ENCODE data around the gene ZFAND4.
"Not testable (repeated sequence)": the region's sequence is repeated elsewhere in the genome, so short reads cannot be mapped to it uniquely, and the experiment has no call there.

ZFAND4 gene

DNA sequence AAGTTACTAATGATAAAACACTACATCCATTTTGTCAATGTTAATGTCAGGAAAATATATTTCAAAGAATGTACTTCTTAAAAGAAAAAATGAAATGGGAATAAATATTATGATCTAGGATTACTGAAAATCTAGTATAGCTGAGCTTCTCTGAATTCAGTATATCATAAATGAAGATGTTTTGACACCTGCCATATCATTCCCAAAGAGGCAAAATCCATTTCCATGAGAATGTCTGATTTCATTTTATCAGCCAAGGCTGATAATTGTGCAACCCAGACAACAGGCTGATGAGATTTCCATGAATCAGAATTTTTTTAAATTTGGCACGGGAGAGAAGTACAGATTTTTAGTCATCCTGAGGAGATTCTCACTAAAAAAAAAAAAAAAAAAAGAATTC is 32.5 kb downstream of the ZFAND4 start:
- no peak for DNase-seq

GRCh38 chr10:45627412-45628048 is 45.0 kb downstream of the ZFAND4 start:
- DNase-seq = no peak

GRCh38 chr10:45625879-45626278 is 46.7 kb downstream of the ZFAND4 start:
- DNase-seq = no peak

DNA sequence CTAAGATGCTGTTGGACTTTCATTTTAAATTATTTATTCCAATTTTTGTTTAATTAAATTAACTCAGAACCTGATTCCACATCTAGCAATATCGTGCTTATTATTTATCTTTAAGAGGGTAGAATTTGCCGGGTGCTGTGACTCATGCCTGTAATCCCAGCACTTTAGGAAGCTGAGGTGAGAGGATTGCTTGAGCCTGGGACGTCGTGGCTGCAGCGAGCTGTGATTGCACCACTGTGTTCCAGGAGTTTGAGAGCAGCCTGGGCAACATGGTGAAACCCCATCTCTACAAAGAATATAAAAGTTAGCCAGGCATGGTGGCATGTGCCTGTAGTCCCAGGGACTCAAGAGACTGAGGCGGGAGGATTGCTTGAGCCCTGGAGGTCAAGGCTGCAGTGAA is 47.8 kb downstream of the ZFAND4 start:
- DNase-seq = no peak

DNA sequence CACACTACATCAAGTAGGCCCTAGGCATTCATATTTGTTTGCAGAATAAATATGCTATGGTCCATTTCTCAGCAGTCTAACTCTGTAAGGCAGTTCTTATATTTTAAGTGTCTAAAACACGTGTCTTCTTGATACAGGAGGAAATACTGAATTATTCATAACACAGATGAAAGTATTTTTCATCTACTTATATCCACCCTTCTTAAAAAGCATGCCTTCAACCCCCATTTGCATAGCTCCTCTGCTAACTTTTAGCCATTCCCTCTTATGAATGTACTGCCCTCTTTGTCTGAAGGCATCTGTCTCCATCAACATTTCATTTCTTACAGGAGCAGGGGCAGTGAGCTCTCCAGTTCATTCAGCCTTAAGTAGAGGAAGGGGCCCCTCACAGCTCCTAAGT is 57.7 kb downstream of the ZFAND4 start:
- DNase-seq = no peak

DNA sequence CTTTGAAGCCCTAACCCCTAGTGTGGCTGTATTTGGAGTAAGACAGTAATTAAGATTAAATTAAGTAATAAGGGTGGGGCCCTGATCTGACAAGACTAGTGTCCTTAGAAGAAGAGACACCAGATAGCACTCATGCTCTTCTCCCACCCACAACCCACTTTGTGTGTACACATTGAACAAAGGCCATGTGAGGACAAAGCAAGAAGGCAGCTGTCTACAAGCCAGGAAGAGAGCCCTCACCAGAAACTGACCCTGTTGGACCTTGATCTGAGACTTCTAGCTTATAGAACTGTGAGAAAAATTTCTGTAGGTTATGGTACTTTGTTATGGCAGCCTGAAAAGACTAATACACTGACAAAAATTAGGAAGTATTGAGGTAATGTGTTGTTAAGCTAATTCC is 59.8 kb downstream of the ZFAND4 start:
- no peak for DNase-seq

DNA sequence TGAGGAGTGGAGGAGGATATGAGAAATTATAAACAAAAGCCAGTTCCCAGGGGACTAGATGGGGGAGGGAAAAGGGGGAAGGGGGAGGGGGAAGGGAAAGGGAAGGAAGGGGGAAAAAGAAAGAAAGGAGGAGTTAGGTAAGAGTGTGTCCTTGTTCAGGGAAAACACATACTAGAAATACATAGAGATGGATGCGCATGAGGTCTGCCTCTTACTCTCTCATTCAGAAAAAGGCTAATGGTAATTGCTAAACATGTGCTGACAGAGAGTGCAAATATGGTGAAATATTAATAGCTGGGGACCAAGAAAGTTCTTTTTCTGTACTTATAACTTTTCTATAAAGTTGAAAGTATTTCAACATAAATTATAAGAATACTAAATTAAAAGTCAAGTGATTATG is 64.5 kb downstream of the ZFAND4 start:
- DNase-seq = no peak

GRCh38 chr10:45607276-45607675 is 65.3 kb downstream of the ZFAND4 start:
- no peak for DNase-seq

DNA sequence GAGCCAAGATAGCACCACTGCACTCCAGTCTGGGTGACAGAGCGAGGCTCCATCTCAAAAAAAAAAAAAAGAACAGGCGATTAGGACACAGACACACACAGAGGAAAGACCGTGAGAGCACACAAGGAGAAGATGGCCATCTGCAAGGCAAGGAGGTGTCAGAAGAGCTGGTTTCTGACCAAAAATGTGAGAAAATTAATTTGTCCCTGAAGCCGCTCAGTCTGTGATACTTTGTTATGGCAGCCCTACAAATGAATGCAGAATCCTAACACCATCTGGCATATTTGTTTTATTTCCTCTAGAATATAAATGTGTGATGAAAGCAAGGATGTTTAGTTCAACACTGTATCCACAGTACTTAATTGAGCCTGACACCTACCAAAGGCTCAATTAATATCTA is 69.7 kb downstream of the ZFAND4 start:
- no peak for DNase-seq

DNA sequence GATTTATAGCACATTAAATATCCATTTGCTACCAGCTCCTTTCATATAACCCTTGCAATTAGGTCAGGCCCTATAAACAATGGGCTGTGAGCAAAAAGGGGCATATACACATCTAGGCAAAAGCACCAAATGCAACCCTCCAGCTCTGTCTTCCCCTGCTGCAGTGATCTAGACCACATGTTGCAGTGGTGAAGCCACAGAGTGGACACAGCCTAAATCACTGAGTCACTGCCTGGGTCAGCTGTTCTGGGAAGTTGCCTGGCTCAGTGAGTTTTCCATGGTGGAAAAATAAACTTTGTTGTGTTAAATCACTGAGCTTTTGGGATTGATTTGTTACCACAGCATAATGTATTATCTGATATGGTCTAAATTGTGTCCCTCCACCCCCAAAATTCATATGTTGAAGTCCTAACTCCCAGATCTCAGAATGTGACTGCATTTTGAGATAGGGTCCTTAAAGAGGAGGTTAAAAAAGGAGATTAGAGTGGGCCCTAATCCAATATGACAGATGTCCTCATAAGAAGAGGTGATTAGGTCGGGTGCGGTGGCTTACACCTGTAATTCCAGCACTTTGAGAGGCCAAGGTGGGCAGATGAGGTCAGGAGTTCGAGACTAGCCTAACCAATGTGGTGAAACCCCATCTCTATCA is 70.4 kb downstream of the ZFAND4 start:
- no peak for DNase-seq

- not testable (repeated sequence) for DNase-seq
These were observed 71.2 kb downstream of the ZFAND4 start for GRCh38 chr10:45601254-45601930.

DNA sequence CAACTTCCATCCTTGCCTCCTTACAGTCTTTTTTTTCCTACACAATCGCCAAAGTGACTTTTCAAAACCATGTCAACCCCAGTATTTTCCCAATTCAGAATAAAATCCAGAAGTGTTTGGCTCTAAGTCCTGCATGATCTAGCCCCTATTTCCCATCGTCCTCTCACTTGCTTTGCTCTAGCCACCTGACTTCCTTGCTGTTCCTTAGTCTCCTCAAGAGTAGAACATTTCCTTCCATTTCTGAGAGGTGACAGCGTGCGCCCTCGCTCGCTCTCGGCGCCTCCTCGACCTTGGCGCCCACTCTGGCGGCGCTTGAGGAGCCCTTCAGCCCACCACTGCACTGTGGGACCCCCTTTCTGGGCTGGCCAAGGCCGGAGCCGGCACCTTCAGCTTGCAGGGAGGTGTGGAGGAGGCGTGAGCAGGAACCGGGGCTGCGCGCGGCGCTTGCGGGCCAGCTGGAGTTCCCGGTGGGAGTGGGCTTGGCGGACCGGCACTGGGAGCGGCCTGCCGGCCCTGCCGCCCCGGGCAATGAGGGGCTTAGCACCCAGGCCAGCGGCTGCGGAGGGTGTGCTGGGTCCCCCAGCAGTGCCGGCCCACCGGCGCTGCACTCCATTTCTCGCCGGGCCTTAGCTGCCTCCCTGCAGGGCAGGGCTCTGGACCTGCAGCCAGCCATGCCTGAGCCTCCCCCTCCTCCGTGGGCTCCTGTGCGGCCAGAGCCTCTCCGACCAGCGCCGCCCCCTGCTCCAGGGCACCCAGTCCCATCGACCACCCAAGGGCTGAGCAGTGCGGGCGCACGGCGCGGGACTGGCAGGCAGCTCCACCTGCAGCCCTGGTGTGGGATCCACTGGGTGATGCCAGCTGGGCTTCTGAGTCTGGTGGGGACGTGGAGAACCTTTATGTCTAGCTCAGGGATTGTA is 72.0 kb downstream of the ZFAND4 start:
- not testable (repeated sequence) for DNase-seq

- DNase-seq = no peak
These were observed 72.9 kb downstream of the ZFAND4 start for GRCh38 chr10:45599646-45600045.

DNA sequence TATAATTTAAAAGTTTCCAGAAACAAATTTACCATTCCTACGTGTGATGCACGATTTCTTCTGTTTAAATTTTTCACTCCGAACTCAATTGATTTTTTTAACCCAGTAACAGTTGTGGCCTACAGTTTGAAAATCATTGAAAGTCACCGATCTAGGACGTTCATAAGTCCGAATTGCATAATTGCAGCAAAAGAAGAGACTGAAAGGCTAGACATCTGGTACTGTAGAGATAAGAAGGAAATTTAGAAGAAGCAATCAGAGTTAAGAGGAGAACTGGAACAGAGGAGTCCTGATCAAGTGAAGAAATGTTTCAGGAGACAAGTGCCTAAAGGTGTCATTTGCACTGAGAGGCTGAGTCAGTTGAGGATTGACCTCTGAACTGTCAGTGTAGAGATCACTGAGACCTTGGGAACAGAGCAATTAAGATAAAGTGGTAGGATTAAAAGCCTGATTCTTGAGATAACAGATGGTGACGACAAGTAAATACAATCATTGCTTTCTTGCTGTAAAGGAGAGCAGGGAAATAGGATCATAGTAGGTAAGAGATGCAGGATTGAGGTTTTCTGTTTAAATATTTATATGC is 73.5 kb downstream of the ZFAND4 start:
- DNase-seq = no peak

GRCh38 chr10:45596526-45596925 is 76.0 kb downstream of the ZFAND4 start:
- DNase-seq = no peak

- DNase-seq = peak; percentile 87
These were observed 78.1 kb downstream of the ZFAND4 start for GRCh38 chr10:45594276-45595157.

DNA sequence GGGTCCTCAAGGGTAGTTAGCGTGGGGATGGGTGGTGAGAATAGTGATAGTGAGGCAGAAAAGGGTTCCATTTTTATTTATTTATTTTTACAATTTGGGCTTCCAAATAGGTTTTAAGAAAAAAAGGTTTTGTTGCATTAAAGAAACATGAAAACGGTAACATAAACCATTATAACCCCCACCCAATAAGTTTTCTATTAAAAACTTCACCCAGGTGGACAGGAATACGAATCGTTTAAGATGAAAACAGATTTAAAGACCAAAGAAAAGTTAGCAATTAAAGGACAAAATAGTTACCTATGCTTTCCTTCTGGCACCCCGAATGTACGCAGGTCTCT is 78.7 kb downstream of the ZFAND4 start:
- no peak for DNase-seq

DNA sequence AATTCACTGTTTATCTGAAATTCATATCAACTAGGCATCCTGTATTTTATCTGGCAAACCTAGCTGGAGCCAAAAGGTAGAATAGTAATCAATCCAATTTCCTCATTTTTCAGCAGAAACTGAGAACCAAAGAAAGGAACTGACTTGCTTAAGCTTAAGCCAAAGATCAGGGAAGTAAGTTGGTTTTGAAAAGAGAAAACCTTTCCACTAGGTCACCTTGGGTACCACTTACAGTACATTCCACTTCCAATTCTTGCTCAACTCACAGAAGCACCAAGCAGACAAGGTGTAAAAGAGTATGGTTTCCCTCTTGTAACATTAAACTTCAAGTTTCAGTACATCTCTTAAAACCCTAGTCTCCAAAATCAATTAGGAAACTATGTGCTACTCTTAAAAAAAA is 79.6 kb downstream of the ZFAND4 start:
- no peak for DNase-seq

- no peak for DNase-seq
These were observed 80.1 kb downstream of the ZFAND4 start for GRCh38 chr10:45592432-45592831.

DNA sequence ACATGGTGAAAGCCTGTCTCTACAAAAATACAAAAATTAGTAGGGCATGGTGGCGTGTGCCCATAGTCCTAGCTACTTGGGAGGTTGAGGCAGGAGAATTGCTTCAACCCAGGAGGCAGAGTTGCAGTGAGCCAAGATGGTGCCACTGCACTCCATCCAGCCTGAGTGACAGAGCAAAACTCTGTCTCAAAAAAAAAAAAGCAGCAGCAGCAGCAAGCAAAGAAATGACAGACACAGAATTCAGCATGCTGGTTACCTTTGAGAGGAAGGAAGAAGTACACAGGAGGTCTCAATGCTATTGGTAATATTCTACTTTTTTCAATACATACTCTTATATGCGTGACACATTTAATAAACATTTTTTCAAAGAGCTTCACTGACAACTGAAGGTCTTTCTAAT is 81.3 kb downstream of the ZFAND4 start:
- no peak for DNase-seq

DNA sequence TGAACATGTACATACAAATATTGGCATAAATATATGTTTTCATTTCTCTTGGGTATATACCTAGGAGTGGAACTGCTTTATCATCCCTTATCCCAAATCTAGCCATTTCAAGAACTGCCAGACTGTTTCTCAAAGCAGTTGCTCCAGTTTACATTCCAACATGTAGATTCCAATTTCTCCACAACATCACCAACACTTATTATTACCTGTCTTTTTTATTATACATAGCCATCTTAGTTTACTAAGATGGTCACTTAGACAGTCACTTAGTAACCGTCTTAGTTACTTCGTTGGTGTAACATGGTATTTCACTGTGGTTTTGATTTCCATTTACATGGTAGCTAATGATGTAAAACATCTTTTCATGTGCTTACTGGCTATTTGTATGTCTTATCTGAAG is 82.7 kb downstream of the ZFAND4 start:
- DNase-seq = no peak

DNA sequence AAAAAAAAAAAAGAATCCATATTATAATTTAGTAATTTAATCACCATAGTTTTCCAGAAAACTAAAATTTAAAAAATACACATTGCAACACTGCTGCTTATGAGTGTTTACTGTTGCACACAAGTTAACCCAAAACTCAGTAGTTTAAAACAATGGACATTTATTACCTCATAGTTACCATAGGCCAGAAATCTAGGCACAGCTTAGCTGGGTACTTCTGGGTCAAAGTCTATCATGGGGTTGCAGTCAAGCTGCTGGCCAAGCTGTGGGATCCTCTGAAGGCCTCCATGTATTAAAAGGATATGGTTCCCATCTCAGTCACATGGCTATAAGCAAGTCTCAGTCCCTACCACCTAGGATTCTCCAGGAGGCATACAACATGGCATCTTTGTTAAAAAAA is 83.6 kb downstream of the ZFAND4 start:
- no peak for DNase-seq

All from activated CD8-positive, alpha-beta memory T cell treated with anti-CD3 and anti-CD28 coated beads, Interleukin-2, amount 50 U/mL, for 4 hours (primary cell).